Upper lobe of left lung (tissue), 6 donors: ENCODE results near the gene MAOA. TPM values are rescaled to one million over a fixed set of nuclear protein-coding genes. Genes with fewer than 3 reads are reported as not detected.

Experiments used
- ATAC-seq, 2 donors: fragments of 200-7000 bp; cut with Tn5 transposase; one replicate each; pipeline ENCODE4 v1.9.1; 2022; ENCODE audit warnings: mild to moderate bottlenecking in 2 of 2, moderate library complexity in 2 of 2; ENCODE audit not compliant: low FRiP score in 2 of 2
- DNase-seq, 2 donors: peaks; one replicate each; pipeline ENCODE4 v3.0.0-alpha.2; 2019 to 2020
- H3K27ac ChIP-seq, 4 donors: fragments of 200-600 bp; sonication (generic); one replicate each; pipeline ENCODE4 v1.5.1; 2016 to 2019
- H3K27me3 ChIP-seq, 4 donors: fragments of 200-600 bp; sonication (generic); one replicate each; pipeline ENCODE4 v1.5.1; 2017 to 2019
- H3K36me3 ChIP-seq, 4 donors: fragments of 200-600 bp; sonication (generic); one replicate each; pipeline ENCODE4 v1.5.1; 2016 to 2019
- H3K4me1 ChIP-seq, 4 donors: fragments of 200-600 bp; sonication (generic); one replicate each; pipeline ENCODE4 v1.5.1; 2018 to 2019
- H3K4me3 ChIP-seq, 4 donors: fragments of 200-600 bp; sonication (generic); one replicate each; pipeline ENCODE4 v1.5.1; 2017 to 2019; ENCODE audit warnings: mild to moderate bottlenecking in 2 of 4, moderate library complexity in 1 of 4
- H3K9me3 ChIP-seq, 4 donors: fragments of 200-600 bp; sonication (generic); one replicate each; pipeline ENCODE4 v1.5.1; 2018 to 2019
- EP300 ChIP-seq, 4 donors: sonication (generic); formaldehyde crosslinking; IDR thresholded peaks; one replicate each; pipeline ENCODE4 v1.5.1; 2017; ENCODE audit warnings: antibody characterized with exemption in 4 of 4, control low read depth in 2 of 4
- POLR2A ChIP-seq, 4 donors: fragments of 450-650 bp; IDR thresholded peaks; one replicate each; pipeline ENCODE4 v1.5.1; 2016 to 2017; ENCODE audit warnings: antibody characterized with exemption in 4 of 4, mild to moderate bottlenecking in 2 of 4
- POLR2AphosphoS5 ChIP-seq, 2 donors: sonication (generic); formaldehyde crosslinking; IDR thresholded peaks; one replicate each; pipeline ENCODE4 v1.5.1; 2017; ENCODE audit warnings: antibody characterized with exemption in 2 of 2
- WGBS, 2 donors: methylation state at CpG; one replicate each; pipeline ENCODE4 v1.1.5; 2017 to 2018; 5-methylcytosine and 5-hydroxymethylcytosine counted together
- total RNA-seq, 6 donors: library from RNA; depleted of rRNA in 4 of 6; stranded (reverse); fragments of >200 nt in 4 of 6; gene quantifications; one replicate each; pipeline versions ENCODE4 v1.1.0 to v1.2.1, GENCODE V29; 2016 to 2021
- TF ChIP-seq, protein P1 (sequence below), 6 experiments: fragments of 450-650 bp in 4 of 6; fragments of 200-600 bp in 2 of 6; sonication (generic) in 2 of 6; IDR thresholded peaks; one replicate each; pipeline ENCODE4 v1.5.1; 2016 to 2019; ENCODE audit warnings: antibody characterized with exemption in 6 of 6
- donor health status: DM: no; HTN: no; CAD: no; lungs with moderate emphysema.
- donor health status: DM: no; HTN: yes; CAD: no; lungs with severe emphysema.

MAOA gene
- total RNA-seq, 6 donors from 2014 or later: 112 to 300 (median 204) TPM

- H3K4me3 ChIP-seq: no peak overlapping the region
- TF ChIP-seq POLR2AphosphoS5 (IDR thresholded peaks at IDR 0.05) (no peak), POLR2A (IDR thresholded peaks at IDR 0.05) (no peak), EP300 (IDR thresholded peaks at IDR 0.05) (no peak)
- TF ChIP-seq, protein P1, sequence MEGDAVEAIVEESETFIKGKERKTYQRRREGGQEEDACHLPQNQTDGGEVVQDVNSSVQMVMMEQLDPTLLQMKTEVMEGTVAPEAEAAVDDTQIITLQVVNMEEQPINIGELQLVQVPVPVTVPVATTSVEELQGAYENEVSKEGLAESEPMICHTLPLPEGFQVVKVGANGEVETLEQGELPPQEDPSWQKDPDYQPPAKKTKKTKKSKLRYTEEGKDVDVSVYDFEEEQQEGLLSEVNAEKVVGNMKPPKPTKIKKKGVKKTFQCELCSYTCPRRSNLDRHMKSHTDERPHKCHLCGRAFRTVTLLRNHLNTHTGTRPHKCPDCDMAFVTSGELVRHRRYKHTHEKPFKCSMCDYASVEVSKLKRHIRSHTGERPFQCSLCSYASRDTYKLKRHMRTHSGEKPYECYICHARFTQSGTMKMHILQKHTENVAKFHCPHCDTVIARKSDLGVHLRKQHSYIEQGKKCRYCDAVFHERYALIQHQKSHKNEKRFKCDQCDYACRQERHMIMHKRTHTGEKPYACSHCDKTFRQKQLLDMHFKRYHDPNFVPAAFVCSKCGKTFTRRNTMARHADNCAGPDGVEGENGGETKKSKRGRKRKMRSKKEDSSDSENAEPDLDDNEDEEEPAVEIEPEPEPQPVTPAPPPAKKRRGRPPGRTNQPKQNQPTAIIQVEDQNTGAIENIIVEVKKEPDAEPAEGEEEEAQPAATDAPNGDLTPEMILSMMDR (IDR thresholded peaks at IDR 0.05): no peak
- DNase-seq (no peak), ATAC-seq (no peak)
- no peaks in the 10 kb centered on the region for H3K36me3 ChIP-seq
- peaks cover 0 to 6% (median 0%) of the 10 kb centered on the region in 4 donors for H3K9me3 ChIP-seq
- no peaks in the 10 kb centered on the region for H3K27me3 ChIP-seq
- WGBS, 2 donors: 75 to 90% methylated on average over 3 of the region's 3 CpGs
- peaks cover 6 to 10% (median 8%) of the 10 kb centered on the region in 4 donors for H3K4me1 ChIP-seq
- H3K27ac ChIP-seq: no peak overlapping the region
These were observed 97.5 kb downstream of the MAOA start for GRCh38 chrX:43753637-43754036.

DNA sequence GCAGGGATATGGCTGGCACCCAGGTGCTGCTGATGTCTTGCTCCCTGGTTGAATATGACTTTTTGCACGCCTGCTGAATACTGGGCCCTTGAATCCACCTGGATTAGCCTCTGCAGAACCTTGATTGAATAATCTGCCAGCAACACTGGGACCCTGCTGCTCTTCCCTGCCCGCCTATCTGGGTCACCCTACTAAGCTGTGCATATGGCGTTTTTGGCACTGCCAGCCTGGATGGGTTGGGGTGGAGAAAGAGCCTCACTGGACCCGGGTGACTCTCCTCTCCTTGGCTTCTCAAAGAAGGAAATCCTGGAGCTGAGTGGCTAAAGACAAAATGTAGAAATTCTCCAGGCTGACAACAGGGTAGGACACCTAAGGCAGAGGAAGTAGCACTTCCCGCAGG lies 100.0 kb downstream of the MAOA start:
- Histone ChIP-seq H3K36me3 (no peaks in the 10 kb centered on the region), H3K4me1 (no peaks in the 10 kb centered on the region), H3K4me3 (no peak overlapping the region), H3K27me3 (no peaks in the 10 kb centered on the region), H3K27ac (no peak overlapping the region), H3K9me3 (peaks cover 0 to 6% (median 0%) of the 10 kb centered on the region in 4 donors)
- 69 to 80% methylated on average over 1 to 5 of the region's 5 CpGs for WGBS, 2 donors
- no peak for TF ChIP-seq POLR2AphosphoS5 (IDR thresholded peaks at IDR 0.05)
- TF ChIP-seq, protein P1 (IDR thresholded peaks at IDR 0.05): no peak
- TF ChIP-seq EP300 (IDR thresholded peaks at IDR 0.05): no peak
- no peak for TF ChIP-seq POLR2A (IDR thresholded peaks at IDR 0.05)
- DNase-seq (no peak), ATAC-seq (no peak)

- Histone ChIP-seq H3K27ac (no peak overlapping the region), H3K27me3 (no peaks in the 10 kb centered on the region), H3K36me3 (no peaks in the 10 kb centered on the region), H3K4me1 (no peaks in the 10 kb centered on the region), H3K4me3 (no peak overlapping the region), H3K9me3 (no peaks in the 10 kb centered on the region)
- ATAC-seq (no peak), DNase-seq (no peak)
- no peak for TF ChIP-seq EP300 (IDR thresholded peaks at IDR 0.05)
- WGBS, 2 donors: 68 to 95% methylated on average over 7 of the region's 7 CpGs
These were observed 101.9 kb downstream of the MAOA start for GRCh38 chrX:43758044-43758443.

GRCh38 chrX:43785930-43786591 lies 130.0 kb downstream of the MAOA start:
- ATAC-seq: no peak
- no peaks in the 10 kb centered on the region for H3K27me3 ChIP-seq

More at GRCh38 chrX:43785930-43786591, 130.0 kb downstream of the MAOA start:
- Histone ChIP-seq H3K4me1 (no peaks in the 10 kb centered on the region), H3K36me3 (no peaks in the 10 kb centered on the region), H3K4me3 (no peak overlapping the region), H3K27ac (no peak overlapping the region), H3K9me3 (peaks cover 0 to 10% (median 0%) of the 10 kb centered on the region in 4 donors)
- DNase-seq: no peak
- no peak for TF ChIP-seq POLR2A (IDR thresholded peaks at IDR 0.05)
- no peak for TF ChIP-seq POLR2AphosphoS5 (IDR thresholded peaks at IDR 0.05)
- TF ChIP-seq, protein P1 (IDR thresholded peaks at IDR 0.05): no peak
- TF ChIP-seq EP300 (IDR thresholded peaks at IDR 0.05): no peak
- WGBS, 2 donors: 68 to 84% methylated on average over 5 of the region's 5 CpGs

Other genes starting within 250 kb of the MAOA start
- 10 to 100 TPM in 4 of 6 donors, 1 to 10 TPM in 2; 1.0 to 34.1 (median 13.0) TPM for gene MAOB, start 226.2 kb downstream of the MAOA start, total RNA-seq